ENCODE results near the gene KIF7.

Gene KIF7

GRCh38 chr15:89646416-89647141, 8.7 kb downstream of the KIF7 start:
- no peak for DNase-seq

- DNase-seq, result no peak
These were observed 9.6 kb downstream of the KIF7 start for GRCh38 chr15:89645680-89646079.

GRCh38 chr15:89642106-89642505, 13.2 kb downstream of the KIF7 start:
- DNase-seq, result no peak

- DNase-seq, result no peak
These were observed 14.2 kb downstream of the KIF7 start for GRCh38 chr15:89641053-89641452.

- no peak for DNase-seq
These were observed 15.0 kb downstream of the KIF7 start for GRCh38 chr15:89640245-89640644.

GRCh38 chr15:89633585-89633984, 21.7 kb downstream of the KIF7 start:
- DNase-seq, result no peak

- DNase-seq, result no peak
These were observed 22.5 kb downstream of the KIF7 start for GRCh38 chr15:89632563-89633430.

GRCh38 chr15:89631902-89632264, 23.4 kb downstream of the KIF7 start:
- no peak for DNase-seq

GRCh38 chr15:89630974-89631901, 24.0 kb downstream of the KIF7 start:
- no peak for DNase-seq

- no peak for DNase-seq
These were observed 25.0 kb downstream of the KIF7 start for GRCh38 chr15:89630260-89630659.

GRCh38 chr15:89629829-89630228, 25.4 kb downstream of the KIF7 start:
- no peak for DNase-seq

- no peak for DNase-seq
These were observed 26.2 kb downstream of the KIF7 start for GRCh38 chr15:89628806-89629715.

- no peak for DNase-seq
These were observed 27.0 kb downstream of the KIF7 start for GRCh38 chr15:89628301-89628700.

- no peak for DNase-seq
These were observed 27.9 kb downstream of the KIF7 start for GRCh38 chr15:89627256-89627970.

- DNase-seq, result no peak
These were observed 29.6 kb downstream of the KIF7 start for GRCh38 chr15:89625716-89626115.

- DNase-seq, result no peak
These were observed 32.1 kb downstream of the KIF7 start for GRCh38 chr15:89623165-89623564.

- DNase-seq, result no peak
These were observed 33.7 kb downstream of the KIF7 start for GRCh38 chr15:89621547-89621946.

- DNase-seq, result no peak
These were observed 39.0 kb downstream of the KIF7 start for GRCh38 chr15:89616228-89616627.

- DNase-seq, result no peak
These were observed 40.1 kb downstream of the KIF7 start for GRCh38 chr15:89615135-89615534.

GRCh38 chr15:89614164-89614563, 41.1 kb downstream of the KIF7 start:
- DNase-seq, result no peak

GRCh38 chr15:89613031-89613430, 42.2 kb downstream of the KIF7 start:
- DNase-seq, result no peak
